ENCODE data around the gene SCGN.
"Not testable (repeated sequence)": the region's sequence is repeated elsewhere in the genome, so short reads cannot be mapped to it uniquely, and the experiment has no call there.

Gene SCGN

DNA sequence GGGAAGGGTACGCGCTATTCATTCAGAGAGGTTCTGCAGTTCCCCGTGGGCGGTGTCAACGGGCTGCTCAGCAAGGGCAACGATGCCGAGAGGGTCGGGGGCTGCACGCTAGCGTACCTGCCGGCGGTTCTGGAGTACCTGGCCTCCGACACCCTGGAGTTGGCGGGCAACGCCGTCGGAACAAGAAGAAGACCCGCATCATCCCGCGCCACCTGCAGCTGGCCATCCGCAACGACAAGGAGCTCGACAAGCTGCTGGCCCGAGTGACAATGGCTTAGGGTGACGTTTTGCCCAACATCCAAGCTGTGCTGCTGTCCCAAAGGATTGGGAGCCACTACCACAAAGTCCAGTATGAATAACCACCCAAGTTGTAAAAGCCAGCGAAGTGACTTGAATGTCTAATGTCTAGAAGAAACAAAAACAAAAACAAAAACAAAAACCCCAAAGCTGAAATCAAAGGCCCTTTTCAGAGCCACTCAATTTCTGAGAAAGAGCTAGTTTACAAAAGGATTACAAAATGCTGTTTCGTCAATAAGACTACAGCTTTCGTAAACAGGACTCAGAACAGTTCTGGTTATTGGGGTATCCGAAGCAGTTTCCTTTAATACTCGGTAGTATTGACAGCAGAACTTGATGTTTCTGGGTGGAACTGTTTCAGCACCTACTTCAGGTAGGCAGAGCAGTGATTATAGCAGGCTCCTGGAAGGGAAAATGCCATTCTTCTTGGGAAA is 80.6 kb downstream of the SCGN start:
- no peak for DNase-seq

DNA sequence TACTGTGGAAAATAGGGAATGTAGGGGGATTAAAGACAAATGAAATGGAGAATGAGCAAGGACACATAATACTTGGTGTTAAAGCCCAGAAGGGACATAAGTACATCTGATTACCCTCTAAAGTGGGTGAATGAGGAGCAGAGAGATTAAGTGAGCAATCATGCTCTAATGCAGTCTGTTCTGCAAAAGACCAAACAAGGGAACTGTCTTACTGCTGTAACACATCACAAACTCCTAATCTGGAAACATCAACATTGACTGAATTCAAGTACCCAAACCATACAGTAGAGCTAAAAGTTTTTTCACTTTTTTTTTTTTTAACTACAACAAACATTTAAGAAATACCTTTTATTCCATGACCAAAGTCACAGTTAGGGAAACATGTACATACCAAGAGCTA is 83.2 kb downstream of the SCGN start:
- DNase-seq, result no peak

DNA sequence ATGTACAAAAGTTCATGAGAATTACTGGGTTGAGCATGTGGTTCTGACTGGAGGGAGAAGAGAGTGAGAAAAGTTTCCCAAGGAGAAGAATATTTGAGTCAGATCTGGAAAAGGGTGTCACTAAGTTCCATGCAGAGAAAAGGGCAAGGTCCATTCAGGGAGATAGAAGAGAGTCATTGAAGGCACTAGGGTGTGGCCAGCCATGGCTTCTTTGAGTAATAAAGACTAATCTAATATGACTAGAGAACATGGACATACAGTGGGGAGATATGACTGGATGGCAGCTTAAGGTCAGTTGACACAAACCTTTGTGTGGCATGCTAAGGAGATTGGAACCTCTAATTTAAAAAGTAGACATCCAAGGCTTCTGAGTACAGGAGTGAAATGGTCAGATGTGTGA is 91.9 kb downstream of the SCGN start:
- no peak for DNase-seq

DNA sequence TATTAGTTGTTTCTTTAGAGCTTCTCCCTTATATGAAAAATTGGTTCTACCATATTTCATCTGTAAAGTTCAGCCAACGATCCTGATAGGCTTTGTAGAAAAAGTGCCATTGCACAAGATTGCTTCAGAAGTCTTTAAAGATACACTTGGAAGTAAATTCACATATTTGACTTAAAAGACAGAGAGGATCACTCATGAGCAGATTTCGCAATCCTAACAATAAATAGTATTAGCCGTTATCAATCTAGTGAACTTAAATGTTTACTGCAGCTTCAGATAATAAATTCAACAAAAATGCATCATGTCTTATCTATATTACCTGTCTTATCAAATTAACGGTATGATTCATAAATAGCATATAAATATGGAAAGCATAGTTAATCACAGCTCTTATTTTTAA is 93.8 kb downstream of the SCGN start:
- no peak for DNase-seq

- no peak for DNase-seq
Observed at GRCh38 chr6:25746968-25747367, 95.0 kb downstream of the SCGN start.

GRCh38 chr6:25747477-25747876 is 95.5 kb downstream of the SCGN start:
- DNase-seq, result no peak

- DNase-seq, result no peak
Observed at GRCh38 chr6:25748049-25748448, 96.0 kb downstream of the SCGN start.

GRCh38 chr6:25748601-25749517 is 96.8 kb downstream of the SCGN start:
- DNase-seq, result not testable (repeated sequence)

- peak; percentile 40 for DNase-seq
Observed at GRCh38 chr6:25749837-25750236, 97.8 kb downstream of the SCGN start.

DNA sequence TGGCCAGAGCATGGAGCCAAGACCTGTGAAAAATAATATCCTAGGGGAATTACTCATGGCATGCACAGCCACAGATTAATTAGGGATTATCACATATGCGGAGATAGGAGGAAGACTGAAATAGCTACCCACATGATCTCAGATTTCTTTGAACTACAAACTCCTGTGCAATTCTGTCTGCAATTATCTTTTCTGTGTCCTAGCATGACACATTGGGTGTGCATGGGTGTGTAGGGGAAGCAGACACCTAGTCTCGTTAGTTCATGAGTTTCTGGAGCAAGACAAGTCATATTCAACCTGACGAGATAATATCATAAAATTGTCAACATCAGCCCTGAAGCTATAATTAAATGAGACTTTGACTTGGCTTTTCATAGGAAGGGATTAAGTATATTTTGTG is 98.9 kb downstream of the SCGN start:
- DNase-seq, result no peak

Measured in GF-D8 (cell line).